Liver (tissue), 9 donors: Measurements from ENCODE around the gene SNX14. TPM values are rescaled to one million over a fixed set of nuclear protein-coding genes. Genes with fewer than 3 reads are reported as not detected.

Experiments used
- DNase-seq: peaks from one replicate; pipeline ENCODE4 v3.0.0-alpha.2; 2017; ENCODE audit warnings: low spot score
- H3K27ac ChIP-seq, 2 donors: one replicate each; pipeline ENCODE4 v1.7.0; 2013; ENCODE audit warnings: inconsistent platforms in 2 of 2, low read length in 2 of 2, control low read depth in 1 of 2, low read depth in 1 of 2, mild to moderate bottlenecking in 1 of 2
- H3K27me3 ChIP-seq, 4 donors: one replicate each; pipeline versions ENCODE4 v1.6.1 to v1.7.0; 2013; ENCODE audit warnings: low read length in 3 of 4, inconsistent platforms in 1 of 4, mild to moderate bottlenecking in 1 of 4, moderate library complexity in 1 of 4; ENCODE audit not compliant: control insufficient read depth in 4 of 4, insufficient read depth in 4 of 4
- H3K36me3 ChIP-seq, 4 donors: one replicate each; pipeline versions ENCODE4 v1.6.1 to v1.7.0; 2013; ENCODE audit warnings: low read length in 3 of 4, mild to moderate bottlenecking in 3 of 4, low read depth in 1 of 4, moderate library complexity in 1 of 4; ENCODE audit not compliant: control insufficient read depth in 4 of 4, insufficient read depth in 3 of 4
- H3K4me1 ChIP-seq, 4 donors: one replicate each; pipeline versions ENCODE4 v1.6.1 to v1.7.0; 2013; ENCODE audit warnings: low read length in 3 of 4, mild to moderate bottlenecking in 3 of 4, moderate library complexity in 1 of 4; ENCODE audit not compliant: control insufficient read depth in 4 of 4, insufficient read depth in 4 of 4
- H3K4me3 ChIP-seq, 3 donors: one replicate each; pipeline versions ENCODE4 v1.6.1 to v1.7.0; 2013; ENCODE audit warnings: low read length in 3 of 3, control low read depth in 1 of 3, low read depth in 1 of 3, mild to moderate bottlenecking in 1 of 3
- H3K9ac ChIP-seq, 2 donors: one replicate each; pipeline ENCODE4 v1.7.0; 2013; ENCODE audit warnings: low read length in 2 of 2, mild to moderate bottlenecking in 2 of 2, moderate library complexity in 2 of 2, control low read depth in 1 of 2, low read depth in 1 of 2
- H3K9me3 ChIP-seq, 4 donors: one replicate each; pipeline versions ENCODE4 v1.6.1 to v1.7.0; 2013; ENCODE audit warnings: low read length in 3 of 4; ENCODE audit not compliant: control insufficient read depth in 4 of 4
- FOXA1 ChIP-seq: IDR thresholded peaks from 2 replicates; pipeline ENCODE4 v1.6.1; 2016; ENCODE audit warnings: antibody characterized with exemption
- FOXA2 ChIP-seq: IDR thresholded peaks from 2 replicates; pipeline ENCODE4 v1.6.1; 2016; ENCODE audit warnings: antibody characterized with exemption
- GABPA ChIP-seq, 2 donors: IDR thresholded peaks in 1 of 2; conservative IDR thresholded peaks in 1 of 2; 2 replicates each; pipeline ENCODE4 v1.6.1; 2016; ENCODE audit warnings: antibody characterized with exemption in 2 of 2, mild to moderate bottlenecking in 1 of 2, moderate library complexity in 1 of 2
- HNF4A ChIP-seq, 2 donors: conservative IDR thresholded peaks; 2 replicates each; pipeline ENCODE4 v1.6.1; 2016; ENCODE audit warnings: antibody characterized with exemption in 2 of 2, mild to moderate bottlenecking in 2 of 2
- HNF4G ChIP-seq: IDR thresholded peaks from 2 replicates; pipeline ENCODE4 v1.6.1; 2016; ENCODE audit warnings: antibody characterized with exemption
- JUND ChIP-seq, 2 donors: IDR thresholded peaks; 2 replicates each; pipeline ENCODE4 v1.6.1; 2016; ENCODE audit warnings: antibody characterized with exemption in 2 of 2
- RAD21 ChIP-seq, 2 donors: IDR thresholded peaks; 2 replicates each; pipeline ENCODE4 v1.6.1; 2016; ENCODE audit warnings: antibody characterized with exemption in 2 of 2, mild to moderate bottlenecking in 2 of 2
- TAF1 ChIP-seq: conservative IDR thresholded peaks from 2 replicates; pipeline ENCODE4 v1.6.1; 2016; ENCODE audit warnings: antibody characterized with exemption, mild to moderate bottlenecking
- YY1 ChIP-seq: IDR thresholded peaks from 2 replicates; pipeline ENCODE4 v1.6.1; 2016; ENCODE audit warnings: antibody characterized with exemption, mild to moderate bottlenecking
- WGBS: extraction: QIAGEN DNeasy Blood & Tissue Kit; methylation state at CpG from one replicate; pipeline ENCODE4 v1.1.7; 2013; 5-methylcytosine and 5-hydroxymethylcytosine counted together
- polyA plus RNA-seq, 2 donors: library from polyadenylated mRNA; stranded (reverse) in 1 of 2; unstranded in 1 of 2; fragments of 200-250 nt in 1 of 2; fragments of >200 nt in 1 of 2; fragmentation: Nextera tagmentation in 1 of 2; extraction: Ambion mirVana in 1 of 2; gene quantifications; one replicate each; pipeline versions ENCODE4 v1.2.1 to v1.2.3, GENCODE V29; 2013 to 2015
- total RNA-seq, 2 donors: library from RNA; depleted of rRNA; stranded (reverse); fragments of >200 nt; gene quantifications; one replicate each; pipeline ENCODE4 v1.2.3, GENCODE V29; 2014
- TF ChIP-seq, protein P1 (sequence below): IDR thresholded peaks from 2 replicates; pipeline ENCODE4 v1.6.1; 2016; ENCODE audit warnings: antibody characterized with exemption
- TF ChIP-seq, protein P2 (sequence below): IDR thresholded peaks from 2 replicates; pipeline ENCODE4 v1.6.1; 2016; ENCODE audit warnings: antibody characterized with exemption, mild to moderate bottlenecking
- TF ChIP-seq, protein P3 (sequence below): IDR thresholded peaks from 2 replicates; pipeline ENCODE4 v1.6.1; 2016; ENCODE audit warnings: antibody characterized with exemption
- TF ChIP-seq, protein P4 (sequence below): fragments of 150-350 bp; IDR thresholded peaks from 2 replicates; pipeline ENCODE4 v1.5.1; 2017; ENCODE audit warnings: improper control_type of control experiment, low read depth, low read length; ENCODE audit not compliant: missing input control
- donor health status: healthy.
- donor health status: healthy.
- donor health status: healthy.
- donor health status: healthy.
- donor health status: healthy.

SNX14 gene
- total and polyA plus RNA-seq, 4 donors: 30.5 to 79.1 (median 52.7) TPM

DNA sequence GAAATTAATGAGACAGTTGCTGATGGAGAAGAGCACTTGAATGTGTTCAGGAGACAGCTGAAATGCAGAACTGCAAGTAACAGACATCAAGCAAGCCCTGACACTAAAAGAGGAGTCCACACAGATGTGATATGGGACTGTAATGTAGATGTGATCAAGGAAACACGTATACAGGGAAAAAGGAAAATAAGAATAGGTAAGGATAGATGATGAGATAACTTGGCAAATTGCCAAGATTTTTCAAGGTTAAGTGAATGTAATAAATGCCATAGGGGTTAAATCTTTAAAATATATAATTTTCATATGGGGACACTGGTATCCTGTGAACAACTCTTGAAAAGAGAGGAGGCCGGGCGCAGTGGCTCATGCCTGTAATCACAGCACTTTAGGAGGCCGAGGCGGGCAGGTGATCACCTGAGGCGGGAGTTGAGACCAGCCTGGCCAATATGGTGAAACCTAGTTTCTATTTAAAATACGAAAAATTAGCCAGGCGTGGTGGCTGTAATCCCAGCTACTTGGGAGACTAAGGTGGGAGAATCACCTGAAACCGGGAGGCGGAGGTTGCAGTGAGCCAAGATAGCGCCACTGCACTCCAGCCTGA is 7.2 kb upstream of the SNX14 start:
- no peak for DNase-seq
- WGBS: 90% methylated on average over 11 of the region's 11 CpGs

DNA sequence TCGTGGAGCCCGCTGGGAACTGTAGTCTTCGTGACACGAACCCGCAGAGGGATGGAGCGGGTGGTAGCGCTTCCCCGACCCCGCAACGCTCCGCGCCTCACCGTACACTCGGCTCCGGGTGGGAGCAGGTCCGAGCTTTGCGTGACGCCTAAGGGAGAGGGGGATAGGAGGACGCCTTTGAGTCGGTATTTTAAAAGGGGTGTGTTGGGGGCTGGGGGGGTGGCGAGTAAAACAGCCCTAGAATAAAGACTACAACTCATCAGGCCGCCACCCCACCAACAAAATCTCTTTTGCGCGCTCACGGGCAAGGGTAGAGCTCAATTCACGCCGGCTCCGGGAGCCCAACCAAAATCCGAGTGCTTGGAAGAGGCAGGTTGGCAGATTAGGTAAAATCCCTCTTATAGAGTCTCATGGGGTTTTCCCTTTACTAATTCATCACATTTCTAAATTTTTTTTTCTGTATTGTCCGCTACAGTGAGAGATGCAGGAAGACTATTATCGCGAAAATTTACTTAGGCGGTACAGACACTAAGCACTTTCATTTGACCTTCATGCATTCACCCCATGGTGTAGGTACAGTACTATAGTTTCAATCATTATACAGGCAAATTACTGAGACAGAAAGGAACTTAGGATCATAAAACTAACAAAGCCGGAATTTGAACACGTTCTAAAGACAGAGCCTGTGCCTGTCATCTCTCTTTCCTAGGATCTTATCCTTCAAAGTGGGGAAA is 706 bp upstream of the SNX14 start:
- Histone ChIP-seq H3K9ac (peak overlapping the region; percentile 34 to 63), H3K4me3 (peak overlapping the region; percentile 93 to 97 (median 95)), H3K9me3 (no peaks in the 10 kb centered on the region), H3K36me3 (no peaks in the 10 kb centered on the region), H3K4me1 (peaks cover 4 to 11% (median 8%) of the 10 kb centered on the region in 4 donors), H3K27ac (peak overlapping the region; percentile 97 to 99), H3K27me3 (no peaks in the 10 kb centered on the region)
- TF ChIP-seq HNF4A (conservative IDR thresholded peaks at IDR 0.05): no peak
- TF ChIP-seq, protein P1, sequence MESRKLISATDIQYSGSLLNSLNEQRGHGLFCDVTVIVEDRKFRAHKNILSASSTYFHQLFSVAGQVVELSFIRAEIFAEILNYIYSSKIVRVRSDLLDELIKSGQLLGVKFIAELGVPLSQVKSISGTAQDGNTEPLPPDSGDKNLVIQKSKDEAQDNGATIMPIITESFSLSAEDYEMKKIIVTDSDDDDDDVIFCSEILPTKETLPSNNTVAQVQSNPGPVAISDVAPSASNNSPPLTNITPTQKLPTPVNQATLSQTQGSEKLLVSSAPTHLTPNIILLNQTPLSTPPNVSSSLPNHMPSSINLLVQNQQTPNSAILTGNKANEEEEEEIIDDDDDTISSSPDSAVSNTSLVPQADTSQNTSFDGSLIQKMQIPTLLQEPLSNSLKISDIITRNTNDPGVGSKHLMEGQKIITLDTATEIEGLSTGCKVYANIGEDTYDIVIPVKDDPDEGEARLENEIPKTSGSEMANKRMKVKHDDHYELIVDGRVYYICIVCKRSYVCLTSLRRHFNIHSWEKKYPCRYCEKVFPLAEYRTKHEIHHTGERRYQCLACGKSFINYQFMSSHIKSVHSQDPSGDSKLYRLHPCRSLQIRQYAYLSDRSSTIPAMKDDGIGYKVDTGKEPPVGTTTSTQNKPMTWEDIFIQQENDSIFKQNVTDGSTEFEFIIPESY: no peak
- TF ChIP-seq TAF1: peak; percentile 68
- no peak for DNase-seq
- 1% methylated on average over 35 of the region's 35 CpGs for WGBS

More for the DNA sequence above, 7.2 kb upstream of the SNX14 start:
- TF ChIP-seq, protein P2, sequence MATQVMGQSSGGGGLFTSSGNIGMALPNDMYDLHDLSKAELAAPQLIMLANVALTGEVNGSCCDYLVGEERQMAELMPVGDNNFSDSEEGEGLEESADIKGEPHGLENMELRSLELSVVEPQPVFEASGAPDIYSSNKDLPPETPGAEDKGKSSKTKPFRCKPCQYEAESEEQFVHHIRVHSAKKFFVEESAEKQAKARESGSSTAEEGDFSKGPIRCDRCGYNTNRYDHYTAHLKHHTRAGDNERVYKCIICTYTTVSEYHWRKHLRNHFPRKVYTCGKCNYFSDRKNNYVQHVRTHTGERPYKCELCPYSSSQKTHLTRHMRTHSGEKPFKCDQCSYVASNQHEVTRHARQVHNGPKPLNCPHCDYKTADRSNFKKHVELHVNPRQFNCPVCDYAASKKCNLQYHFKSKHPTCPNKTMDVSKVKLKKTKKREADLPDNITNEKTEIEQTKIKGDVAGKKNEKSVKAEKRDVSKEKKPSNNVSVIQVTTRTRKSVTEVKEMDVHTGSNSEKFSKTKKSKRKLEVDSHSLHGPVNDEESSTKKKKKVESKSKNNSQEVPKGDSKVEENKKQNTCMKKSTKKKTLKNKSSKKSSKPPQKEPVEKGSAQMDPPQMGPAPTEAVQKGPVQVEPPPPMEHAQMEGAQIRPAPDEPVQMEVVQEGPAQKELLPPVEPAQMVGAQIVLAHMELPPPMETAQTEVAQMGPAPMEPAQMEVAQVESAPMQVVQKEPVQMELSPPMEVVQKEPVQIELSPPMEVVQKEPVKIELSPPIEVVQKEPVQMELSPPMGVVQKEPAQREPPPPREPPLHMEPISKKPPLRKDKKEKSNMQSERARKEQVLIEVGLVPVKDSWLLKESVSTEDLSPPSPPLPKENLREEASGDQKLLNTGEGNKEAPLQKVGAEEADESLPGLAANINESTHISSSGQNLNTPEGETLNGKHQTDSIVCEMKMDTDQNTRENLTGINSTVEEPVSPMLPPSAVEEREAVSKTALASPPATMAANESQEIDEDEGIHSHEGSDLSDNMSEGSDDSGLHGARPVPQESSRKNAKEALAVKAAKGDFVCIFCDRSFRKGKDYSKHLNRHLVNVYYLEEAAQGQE: no peak
- no peak for TF ChIP-seq RAD21 (IDR thresholded peaks at IDR 0.05)
- TF ChIP-seq, protein P3, sequence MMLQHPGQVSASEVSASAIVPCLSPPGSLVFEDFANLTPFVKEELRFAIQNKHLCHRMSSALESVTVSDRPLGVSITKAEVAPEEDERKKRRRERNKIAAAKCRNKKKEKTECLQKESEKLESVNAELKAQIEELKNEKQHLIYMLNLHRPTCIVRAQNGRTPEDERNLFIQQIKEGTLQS: no peak
- no peak for TF ChIP-seq HNF4A (conservative IDR thresholded peaks at IDR 0.05)
- no peak for TF ChIP-seq JUND (IDR thresholded peaks at IDR 0.05)
- TF ChIP-seq YY1: no peak
- TF ChIP-seq FOXA1: no peak
- no peak for TF ChIP-seq GABPA (IDR thresholded peaks at IDR 0.05 in 1 of 2, conservative IDR thresholded peaks at IDR 0.05 in 1 of 2)
- TF ChIP-seq, protein P4, sequence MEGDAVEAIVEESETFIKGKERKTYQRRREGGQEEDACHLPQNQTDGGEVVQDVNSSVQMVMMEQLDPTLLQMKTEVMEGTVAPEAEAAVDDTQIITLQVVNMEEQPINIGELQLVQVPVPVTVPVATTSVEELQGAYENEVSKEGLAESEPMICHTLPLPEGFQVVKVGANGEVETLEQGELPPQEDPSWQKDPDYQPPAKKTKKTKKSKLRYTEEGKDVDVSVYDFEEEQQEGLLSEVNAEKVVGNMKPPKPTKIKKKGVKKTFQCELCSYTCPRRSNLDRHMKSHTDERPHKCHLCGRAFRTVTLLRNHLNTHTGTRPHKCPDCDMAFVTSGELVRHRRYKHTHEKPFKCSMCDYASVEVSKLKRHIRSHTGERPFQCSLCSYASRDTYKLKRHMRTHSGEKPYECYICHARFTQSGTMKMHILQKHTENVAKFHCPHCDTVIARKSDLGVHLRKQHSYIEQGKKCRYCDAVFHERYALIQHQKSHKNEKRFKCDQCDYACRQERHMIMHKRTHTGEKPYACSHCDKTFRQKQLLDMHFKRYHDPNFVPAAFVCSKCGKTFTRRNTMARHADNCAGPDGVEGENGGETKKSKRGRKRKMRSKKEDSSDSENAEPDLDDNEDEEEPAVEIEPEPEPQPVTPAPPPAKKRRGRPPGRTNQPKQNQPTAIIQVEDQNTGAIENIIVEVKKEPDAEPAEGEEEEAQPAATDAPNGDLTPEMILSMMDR: no peak
- no peak for TF ChIP-seq HNF4G
- TF ChIP-seq FOXA2: no peak
- Histone ChIP-seq H3K27me3 (no peaks in the 10 kb centered on the region), H3K9me3 (no peaks in the 10 kb centered on the region), H3K36me3 (no peaks in the 10 kb centered on the region), H3K9ac (no peak overlapping the region), H3K4me3 (no peak overlapping the region), H3K4me1 (no peaks in the 10 kb centered on the region), H3K27ac (no peak overlapping the region)
